Liver (tissue), 9 donors: ENCODE data around the gene CDC42EP1. TPM values are rescaled to one million over a fixed set of nuclear protein-coding genes. Genes with fewer than 3 reads are reported as not detected.
"Not testable (repeated sequence)": the region's sequence is repeated elsewhere in the genome, so short reads cannot be mapped to it uniquely, and the experiment has no call there.

Source experiments
- DNase-seq: peaks from one replicate; pipeline ENCODE4 v3.0.0-alpha.2; 2017; ENCODE audit warnings: low spot score
- H3K27ac ChIP-seq, 2 donors: one replicate each; pipeline ENCODE4 v1.7.0; 2013; ENCODE audit warnings: inconsistent platforms in 2 of 2, low read length in 2 of 2, control low read depth in 1 of 2, low read depth in 1 of 2, mild to moderate bottlenecking in 1 of 2
- H3K27me3 ChIP-seq, 4 donors: one replicate each; pipeline versions ENCODE4 v1.6.1 to v1.7.0; 2013; ENCODE audit warnings: low read length in 3 of 4, inconsistent platforms in 1 of 4, mild to moderate bottlenecking in 1 of 4, moderate library complexity in 1 of 4; ENCODE audit not compliant: control insufficient read depth in 4 of 4, insufficient read depth in 4 of 4
- H3K36me3 ChIP-seq, 4 donors: one replicate each; pipeline versions ENCODE4 v1.6.1 to v1.7.0; 2013; ENCODE audit warnings: low read length in 3 of 4, mild to moderate bottlenecking in 3 of 4, low read depth in 1 of 4, moderate library complexity in 1 of 4; ENCODE audit not compliant: control insufficient read depth in 4 of 4, insufficient read depth in 3 of 4
- H3K4me1 ChIP-seq, 4 donors: one replicate each; pipeline versions ENCODE4 v1.6.1 to v1.7.0; 2013; ENCODE audit warnings: low read length in 3 of 4, mild to moderate bottlenecking in 3 of 4, moderate library complexity in 1 of 4; ENCODE audit not compliant: control insufficient read depth in 4 of 4, insufficient read depth in 4 of 4
- H3K4me3 ChIP-seq, 3 donors: one replicate each; pipeline versions ENCODE4 v1.6.1 to v1.7.0; 2013; ENCODE audit warnings: low read length in 3 of 3, control low read depth in 1 of 3, low read depth in 1 of 3, mild to moderate bottlenecking in 1 of 3
- H3K9ac ChIP-seq, 2 donors: one replicate each; pipeline ENCODE4 v1.7.0; 2013; ENCODE audit warnings: low read length in 2 of 2, mild to moderate bottlenecking in 2 of 2, moderate library complexity in 2 of 2, control low read depth in 1 of 2, low read depth in 1 of 2
- H3K9me3 ChIP-seq, 4 donors: one replicate each; pipeline versions ENCODE4 v1.6.1 to v1.7.0; 2013; ENCODE audit warnings: low read length in 3 of 4; ENCODE audit not compliant: control insufficient read depth in 4 of 4
- ATF3 ChIP-seq: IDR thresholded peaks from 2 replicates; pipeline ENCODE4 v1.6.1; 2016; ENCODE audit warnings: antibody characterized with exemption
- CTCF ChIP-seq: fragments of 150-350 bp; IDR thresholded peaks from 2 replicates; pipeline ENCODE4 v1.5.1; 2017; ENCODE audit warnings: improper control_type of control experiment, low read depth, low read length; ENCODE audit not compliant: missing input control
- EGR1 ChIP-seq, 2 donors: IDR thresholded peaks; 2 replicates each; pipeline ENCODE4 v1.6.1; 2016 to 2018; ENCODE audit warnings: antibody characterized with exemption in 2 of 2, low read depth in 2 of 2
- FOXA1 ChIP-seq: IDR thresholded peaks from 2 replicates; pipeline ENCODE4 v1.6.1; 2016; ENCODE audit warnings: antibody characterized with exemption
- FOXA2 ChIP-seq: IDR thresholded peaks from 2 replicates; pipeline ENCODE4 v1.6.1; 2016; ENCODE audit warnings: antibody characterized with exemption
- GABPA ChIP-seq, 2 donors: IDR thresholded peaks in 1 of 2; conservative IDR thresholded peaks in 1 of 2; 2 replicates each; pipeline ENCODE4 v1.6.1; 2016; ENCODE audit warnings: antibody characterized with exemption in 2 of 2, mild to moderate bottlenecking in 1 of 2, moderate library complexity in 1 of 2
- HNF4A ChIP-seq, 2 donors: conservative IDR thresholded peaks; 2 replicates each; pipeline ENCODE4 v1.6.1; 2016; ENCODE audit warnings: antibody characterized with exemption in 2 of 2, mild to moderate bottlenecking in 2 of 2
- HNF4G ChIP-seq: IDR thresholded peaks from 2 replicates; pipeline ENCODE4 v1.6.1; 2016; ENCODE audit warnings: antibody characterized with exemption
- JUND ChIP-seq, 2 donors: IDR thresholded peaks; 2 replicates each; pipeline ENCODE4 v1.6.1; 2016; ENCODE audit warnings: antibody characterized with exemption in 2 of 2
- MAX ChIP-seq: IDR thresholded peaks from 2 replicates; pipeline ENCODE4 v1.6.1; 2016; ENCODE audit warnings: antibody characterized with exemption
- NR2F2 ChIP-seq: IDR thresholded peaks from 2 replicates; pipeline ENCODE4 v1.6.1; 2016; ENCODE audit warnings: antibody characterized with exemption
- RAD21 ChIP-seq, 2 donors: IDR thresholded peaks; 2 replicates each; pipeline ENCODE4 v1.6.1; 2016; ENCODE audit warnings: antibody characterized with exemption in 2 of 2, mild to moderate bottlenecking in 2 of 2
- REST ChIP-seq: IDR thresholded peaks from 2 replicates; pipeline ENCODE4 v1.6.1; 2016; ENCODE audit warnings: antibody characterized with exemption, mild to moderate bottlenecking
- RXRA ChIP-seq, 2 donors: IDR thresholded peaks; 2 replicates each; pipeline ENCODE4 v1.6.1; 2017 to 2018; ENCODE audit warnings: antibody characterized with exemption in 2 of 2, mild to moderate bottlenecking in 1 of 2
- SP1 ChIP-seq: IDR thresholded peaks from 2 replicates; pipeline ENCODE4 v1.6.1; 2018; ENCODE audit warnings: antibody characterized with exemption, mild to moderate bottlenecking
- TAF1 ChIP-seq: conservative IDR thresholded peaks from 2 replicates; pipeline ENCODE4 v1.6.1; 2016; ENCODE audit warnings: antibody characterized with exemption, mild to moderate bottlenecking
- YY1 ChIP-seq: IDR thresholded peaks from 2 replicates; pipeline ENCODE4 v1.6.1; 2016; ENCODE audit warnings: antibody characterized with exemption, mild to moderate bottlenecking
- ZBTB33 ChIP-seq: IDR thresholded peaks from 2 replicates; pipeline ENCODE4 v1.6.1; 2016; ENCODE audit warnings: antibody characterized with exemption
- WGBS: extraction: QIAGEN DNeasy Blood & Tissue Kit; methylation state at CpG from one replicate; pipeline ENCODE4 v1.1.7; 2013; 5-methylcytosine and 5-hydroxymethylcytosine counted together
- polyA plus RNA-seq, 2 donors: library from polyadenylated mRNA; stranded (reverse) in 1 of 2; unstranded in 1 of 2; fragments of 200-250 nt in 1 of 2; fragments of >200 nt in 1 of 2; fragmentation: Nextera tagmentation in 1 of 2; extraction: Ambion mirVana in 1 of 2; gene quantifications; one replicate each; pipeline versions ENCODE4 v1.2.1 to v1.2.3, GENCODE V29; 2013 to 2015
- total RNA-seq, 2 donors: library from RNA; depleted of rRNA; stranded (reverse); fragments of >200 nt; gene quantifications; one replicate each; pipeline ENCODE4 v1.2.3, GENCODE V29; 2014
- donor health status: healthy.
- donor health status: healthy.
- donor health status: healthy.
- donor health status: healthy.
- donor health status: healthy.

CDC42EP1 gene
- total and polyA plus RNA-seq, 4 donors = 10.2 to 66.6 (median 31.2) TPM

GRCh38 chr22:37589636-37590035, 29.4 kb downstream of the CDC42EP1 start:
- TF ChIP-seq HNF4G = no peak
- no peak for TF ChIP-seq GABPA (IDR thresholded peaks at IDR 0.05 in 1 of 2, conservative IDR thresholded peaks at IDR 0.05 in 1 of 2)
- TF ChIP-seq HNF4A (conservative IDR thresholded peaks at IDR 0.05) = no peak
- no peak for TF ChIP-seq JUND (IDR thresholded peaks at IDR 0.05)
- Histone ChIP-seq H3K4me1 (peaks cover 3 to 17% (median 8%) of the 10 kb centered on the region in 4 donors), H3K9me3 (no peaks in the 10 kb centered on the region), H3K27ac (peak overlapping the region in 1 of 2 donors; percentile 11), H3K9ac (no peak overlapping the region), H3K4me3 (no peak overlapping the region), H3K36me3 (no peaks in the 10 kb centered on the region), H3K27me3 (no peaks in the 10 kb centered on the region)
- WGBS = 80% methylated on average over 5 of the region's 5 CpGs
- no peak for DNase-seq

- WGBS = 97% methylated on average over 6 of the region's 6 CpGs
- not testable (repeated sequence) for H3K4me3 ChIP-seq
These were observed 30.8 kb downstream of the CDC42EP1 start for GRCh38 chr22:37591081-37591480.

GRCh38 chr22:37591823-37592404, 31.6 kb downstream of the CDC42EP1 start:
- no peak overlapping the region for H3K9ac ChIP-seq
- H3K36me3 ChIP-seq = no peaks in the 10 kb centered on the region
- peaks cover 3 to 17% (median 8%) of the 10 kb centered on the region in 4 donors for H3K4me1 ChIP-seq
- TF ChIP-seq RAD21 (IDR thresholded peaks at IDR 0.05) (no peak), RXRA (IDR thresholded peaks at IDR 0.05) (no peak), HNF4A (conservative IDR thresholded peaks at IDR 0.05) (no peak), JUND (IDR thresholded peaks at IDR 0.05) (no peak), CTCF (no peak), FOXA2 (no peak), NR2F2 (no peak), MAX (no peak), ZBTB33 (no peak), GABPA (IDR thresholded peaks at IDR 0.05 in 1 of 2, conservative IDR thresholded peaks at IDR 0.05 in 1 of 2) (no peak), FOXA1 (no peak), YY1 (no peak), TAF1 (no peak), HNF4G (no peak), ATF3 (no peak), SP1 (no peak), REST (no peak), EGR1 (IDR thresholded peaks at IDR 0.05; ENCODE audit: low read depth in 2 of 2) (no peak)
- DNase-seq = no peak
- 90% methylated on average over 12 of the region's 12 CpGs for WGBS
- H3K27ac ChIP-seq = peak overlapping the region in 1 of 2 donors; percentile 22
- no peak overlapping the region for H3K4me3 ChIP-seq
- H3K27me3 ChIP-seq = no peaks in the 10 kb centered on the region
- no peaks in the 10 kb centered on the region for H3K9me3 ChIP-seq

More at GRCh38 chr22:37591081-37591480, 30.8 kb downstream of the CDC42EP1 start:
- H3K9ac ChIP-seq, H3K9me3 ChIP-seq, H3K27me3 ChIP-seq, H3K36me3 ChIP-seq, H3K27ac ChIP-seq, DNase-seq: not testable (repeated sequence)
- peaks cover 3 to 17% (median 8%) of the 10 kb centered on the region in 4 donors for H3K4me1 ChIP-seq
